ENCODE data around the gene ATP11A.

DNA sequence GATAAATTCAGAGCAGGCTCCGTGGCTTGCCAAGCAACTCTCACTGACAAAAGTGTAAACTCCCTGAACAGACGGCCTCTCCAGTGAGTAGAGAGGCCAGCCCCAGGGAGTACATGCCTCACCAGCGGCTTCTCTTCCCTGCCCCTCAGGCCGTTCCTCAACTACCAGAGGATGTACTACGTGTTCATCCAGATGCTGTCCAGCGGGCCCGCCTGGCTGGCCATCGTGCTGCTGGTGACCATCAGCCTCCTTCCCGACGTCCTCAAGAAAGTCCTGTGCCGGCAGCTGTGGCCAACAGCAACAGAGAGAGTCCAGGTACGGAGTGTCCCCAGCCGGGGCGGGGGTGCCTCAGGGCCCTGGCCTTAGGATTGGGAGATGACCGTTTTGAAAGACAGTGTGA lies 185.8 kb downstream of the ATP11A start:
- TF ChIP-seq, protein P1, sequence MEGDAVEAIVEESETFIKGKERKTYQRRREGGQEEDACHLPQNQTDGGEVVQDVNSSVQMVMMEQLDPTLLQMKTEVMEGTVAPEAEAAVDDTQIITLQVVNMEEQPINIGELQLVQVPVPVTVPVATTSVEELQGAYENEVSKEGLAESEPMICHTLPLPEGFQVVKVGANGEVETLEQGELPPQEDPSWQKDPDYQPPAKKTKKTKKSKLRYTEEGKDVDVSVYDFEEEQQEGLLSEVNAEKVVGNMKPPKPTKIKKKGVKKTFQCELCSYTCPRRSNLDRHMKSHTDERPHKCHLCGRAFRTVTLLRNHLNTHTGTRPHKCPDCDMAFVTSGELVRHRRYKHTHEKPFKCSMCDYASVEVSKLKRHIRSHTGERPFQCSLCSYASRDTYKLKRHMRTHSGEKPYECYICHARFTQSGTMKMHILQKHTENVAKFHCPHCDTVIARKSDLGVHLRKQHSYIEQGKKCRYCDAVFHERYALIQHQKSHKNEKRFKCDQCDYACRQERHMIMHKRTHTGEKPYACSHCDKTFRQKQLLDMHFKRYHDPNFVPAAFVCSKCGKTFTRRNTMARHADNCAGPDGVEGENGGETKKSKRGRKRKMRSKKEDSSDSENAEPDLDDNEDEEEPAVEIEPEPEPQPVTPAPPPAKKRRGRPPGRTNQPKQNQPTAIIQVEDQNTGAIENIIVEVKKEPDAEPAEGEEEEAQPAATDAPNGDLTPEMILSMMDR (IDR thresholded peaks at IDR 0.05) = no peak
- TF ChIP-seq POLR2A (IDR thresholded peaks at IDR 0.05) = no peak
